GOT3 (cell line): ENCODE measurements around the gene SCN10A.

Source experiments
- DNase-seq: peaks from one replicate; lab custom pipeline; 2025; ENCODE audit warnings: mixed read lengths; lab: John Stamatoyannopoulos, UW

SCN10A gene

DNA sequence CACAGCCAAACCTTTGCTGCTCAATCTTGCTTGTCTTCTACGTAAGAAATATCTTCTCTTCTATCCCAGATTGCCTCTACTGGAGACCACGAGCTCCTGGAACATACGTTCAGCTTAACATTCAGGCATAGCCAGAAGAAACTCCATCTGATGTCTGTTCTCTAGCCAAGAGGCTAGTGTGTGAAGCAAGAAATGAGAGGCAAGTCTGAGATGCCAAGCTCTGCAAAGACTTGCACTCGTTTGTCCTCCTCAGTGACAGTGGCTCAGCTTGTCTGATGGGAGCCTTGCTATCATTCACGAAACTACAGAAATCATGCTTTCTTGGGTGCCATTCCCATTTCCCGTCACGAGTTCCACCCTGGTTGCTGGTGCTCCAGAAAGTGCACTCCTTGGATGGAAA, at the start of gene SCN10A:
Gene SCN10A, minus strand, starts transcription at position 192 of the 400 bp plus-strand sequence. CDS start 22,207 bp downstream, outside the sequence.
- DNase-seq, result no peak

DNA sequence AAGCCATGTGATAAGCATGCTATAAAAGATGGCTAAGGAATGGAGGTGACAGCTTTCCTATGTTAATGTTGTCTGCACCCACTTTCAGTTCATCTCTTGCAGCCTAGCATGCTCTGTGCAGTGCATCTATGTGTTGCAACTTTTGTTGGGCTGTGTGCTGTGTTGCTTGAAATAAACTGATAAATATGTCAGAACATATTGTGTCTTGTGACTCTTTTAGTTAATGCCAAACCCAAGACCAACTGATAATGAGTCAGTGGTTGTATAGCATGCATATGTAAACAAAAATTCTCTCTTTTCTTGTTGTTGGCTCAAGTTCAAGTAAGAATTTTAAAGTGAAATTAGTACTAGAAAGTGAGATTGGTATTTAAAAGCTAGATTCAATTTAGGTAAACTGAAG, 37.0 kb upstream of the SCN10A start:
- no peak for DNase-seq

GRCh38 chr3:38843898-38844297, 27.9 kb upstream of the SCN10A start:
- DNase-seq, result no peak

- DNase-seq, result no peak
Observed at GRCh38 chr3:38842266-38842965, 26.4 kb upstream of the SCN10A start.

GRCh38 chr3:38840987-38841386, 25.0 kb upstream of the SCN10A start:
- no peak for DNase-seq

- no peak for DNase-seq
Observed at GRCh38 chr3:38837358-38837757, 21.3 kb upstream of the SCN10A start.

DNA sequence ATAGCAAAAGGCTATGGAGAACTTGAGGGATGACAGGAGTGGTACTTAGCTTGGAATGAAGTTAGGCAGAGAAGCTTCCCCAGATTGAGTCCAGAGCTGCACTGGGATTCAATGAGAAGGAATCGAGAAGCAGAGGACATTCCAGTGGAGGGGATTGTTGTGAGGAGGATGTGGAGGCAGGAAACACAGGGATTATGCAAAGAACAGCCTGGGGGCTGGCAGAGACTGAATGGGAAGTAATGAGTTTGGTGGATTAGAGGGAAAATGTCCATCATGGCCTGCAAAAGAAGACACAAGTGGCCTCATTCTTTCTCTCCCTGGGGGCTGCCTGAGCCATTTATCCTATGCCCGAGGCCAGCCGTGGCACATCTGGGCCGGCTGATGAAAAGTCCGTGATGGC, 20.5 kb upstream of the SCN10A start:
- no peak for DNase-seq

DNA sequence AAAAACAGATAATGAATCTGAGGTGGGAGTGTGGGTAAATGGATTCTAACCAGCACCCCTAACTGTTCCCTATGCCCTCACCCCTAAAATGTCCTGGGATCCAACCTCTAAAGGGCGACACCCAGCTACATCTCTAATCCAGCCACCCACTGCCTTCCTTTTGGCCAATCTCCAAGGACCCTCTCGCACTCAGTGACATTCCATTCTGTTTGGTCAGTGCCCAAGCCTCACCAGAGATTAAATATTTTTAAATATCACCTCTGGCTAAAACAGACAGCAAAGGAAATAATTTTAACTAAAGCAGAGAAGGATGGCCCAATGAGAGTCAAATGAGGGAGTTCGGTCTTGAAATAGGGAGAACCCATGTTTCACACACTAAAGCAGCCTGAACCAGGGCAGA, 19.9 kb upstream of the SCN10A start:
- DNase-seq, result no peak

- no peak for DNase-seq
Observed at GRCh38 chr3:38834717-38835116, 18.7 kb upstream of the SCN10A start.

- peak; percentile 42 for DNase-seq
Observed at GRCh38 chr3:38834110-38834509, 18.1 kb upstream of the SCN10A start.

DNA sequence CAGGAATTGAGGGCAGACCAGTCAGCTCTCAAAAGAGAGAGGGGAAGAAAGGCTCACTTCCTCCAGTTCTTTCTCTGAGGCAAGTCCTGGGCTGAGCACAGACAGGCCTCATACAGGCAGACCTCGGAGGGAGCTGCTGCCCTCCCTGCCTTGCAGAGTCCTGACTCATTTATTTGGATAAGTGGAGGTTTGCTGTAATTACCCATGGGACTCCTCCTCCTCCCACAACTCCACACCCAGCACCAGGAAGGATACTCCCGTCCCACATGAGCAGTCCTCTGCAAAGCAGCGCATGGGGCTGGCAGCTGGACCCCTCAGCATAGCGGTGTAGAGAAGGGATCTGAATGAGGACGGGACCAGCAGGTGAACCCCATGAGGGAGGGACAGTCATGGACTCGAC, 13.4 kb upstream of the SCN10A start:
- peak; percentile 35 for DNase-seq

GRCh38 chr3:38828681-38829080, 12.7 kb upstream of the SCN10A start:
- no peak for DNase-seq

DNA sequence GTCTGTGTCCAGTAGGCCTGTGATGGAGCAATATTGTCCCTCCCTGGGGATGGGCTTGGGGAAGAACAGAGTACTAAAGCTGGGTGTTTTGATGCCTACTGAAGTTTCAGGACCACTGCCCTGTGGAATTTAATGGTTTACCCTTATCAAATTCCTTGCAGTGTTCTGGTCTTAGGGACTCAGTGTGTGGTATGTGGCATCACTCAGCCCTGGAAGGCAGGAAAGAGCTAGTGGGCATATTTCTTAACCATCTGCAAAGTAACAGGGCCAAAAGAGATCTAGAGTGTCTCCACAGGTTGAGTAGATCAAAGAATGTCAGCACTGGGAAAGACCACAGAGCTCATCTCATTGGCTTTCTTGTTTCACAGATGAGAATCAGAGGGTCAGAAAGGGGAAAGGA, 11.8 kb upstream of the SCN10A start:
- no peak for DNase-seq

- DNase-seq, result no peak
Observed at GRCh38 chr3:38826001-38826400, 10.0 kb upstream of the SCN10A start.

DNA sequence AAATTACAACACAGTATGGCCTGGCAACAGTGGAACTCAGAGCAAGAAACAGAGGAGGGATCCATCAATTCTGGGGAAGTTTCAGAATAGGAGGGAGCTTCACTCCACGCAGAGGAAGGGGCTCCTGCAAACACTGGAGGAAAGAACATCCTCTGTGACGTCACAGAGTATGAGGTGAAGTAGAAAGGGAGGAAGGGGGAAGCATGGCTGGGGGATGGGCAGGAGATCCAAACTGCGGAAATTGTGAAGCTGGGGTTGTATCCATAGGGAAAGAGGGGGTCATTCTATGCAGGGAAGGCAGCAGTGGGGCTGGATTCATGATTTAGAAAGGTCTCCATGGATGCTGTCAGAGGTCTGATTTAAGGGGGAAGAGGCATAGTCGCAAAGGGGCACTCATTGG, 8.3 kb upstream of the SCN10A start:
- DNase-seq, result no peak

DNA sequence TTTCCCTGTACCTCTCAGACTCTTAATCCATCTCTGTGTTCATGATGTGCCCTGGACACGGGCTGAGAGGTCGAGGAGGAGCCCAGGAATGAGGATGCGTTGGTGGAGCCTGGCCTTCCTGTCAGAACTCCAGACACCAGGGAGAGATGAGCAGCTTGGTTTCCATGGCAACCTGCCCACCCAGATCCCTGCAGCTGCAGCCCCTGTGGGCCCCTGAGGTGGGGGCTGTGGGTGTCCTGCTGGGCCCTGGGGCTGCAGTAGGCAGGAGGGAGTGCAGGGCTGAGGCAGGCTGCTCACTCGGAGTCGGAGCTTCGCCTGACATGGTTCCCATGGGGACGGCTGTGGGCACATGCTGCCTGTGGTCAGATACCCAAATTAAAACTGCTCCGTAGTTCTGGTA, 7.7 kb upstream of the SCN10A start:
- no peak for DNase-seq

- no peak for DNase-seq
Observed at GRCh38 chr3:38823186-38823585, 7.2 kb upstream of the SCN10A start.

GRCh38 chr3:38811822-38812221, 4.2 kb downstream of the SCN10A start:
- no peak for DNase-seq

- DNase-seq, result no peak
Observed at GRCh38 chr3:38805765-38806386, 10.1 kb downstream of the SCN10A start.

GRCh38 chr3:38805004-38805403, 11.0 kb downstream of the SCN10A start:
- no peak for DNase-seq

GRCh38 chr3:38800511-38800910, 15.5 kb downstream of the SCN10A start:
- DNase-seq, result no peak

DNA sequence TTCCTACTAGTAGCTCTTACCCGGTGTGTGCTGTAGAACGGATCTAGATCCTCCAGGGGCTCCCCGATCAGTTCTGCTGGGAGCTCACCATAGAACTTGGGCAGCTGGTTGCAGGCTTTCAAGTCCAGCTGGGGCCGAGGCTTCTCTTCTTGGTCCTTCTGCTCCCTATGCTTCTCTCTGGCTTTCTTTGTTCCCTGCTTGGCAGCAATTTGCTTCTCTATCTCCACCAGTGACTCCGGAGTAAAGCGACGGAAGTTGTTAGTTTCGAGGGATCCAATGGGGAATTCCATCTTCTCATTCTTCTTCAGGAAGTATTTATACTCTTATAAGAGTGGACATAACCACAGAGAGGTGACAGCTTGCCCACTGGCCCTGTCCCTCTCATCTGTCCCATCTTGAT, 22.3 kb downstream of the SCN10A start:
- DNase-seq, result no peak

GRCh38 chr3:38792983-38793382, 23.0 kb downstream of the SCN10A start:
- DNase-seq, result no peak

DNA sequence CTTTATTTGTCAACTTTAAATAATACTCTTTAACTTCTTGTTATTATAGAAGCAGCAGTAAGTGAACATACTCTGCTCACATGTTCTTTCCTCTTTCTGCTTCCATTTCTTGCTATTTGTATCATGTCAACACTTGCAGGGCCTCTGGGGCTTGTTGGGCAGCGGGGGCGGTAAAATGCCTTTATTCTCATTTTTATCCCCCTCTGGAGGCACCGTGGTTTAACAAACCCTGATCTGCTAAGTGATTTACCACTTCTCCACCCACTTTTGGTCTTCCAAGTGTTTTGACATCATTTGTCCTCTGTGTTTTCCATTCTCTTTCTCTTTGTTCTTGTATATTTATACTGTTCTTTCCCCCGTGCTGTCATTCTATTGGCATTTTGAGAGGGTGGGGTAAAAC, 33.9 kb downstream of the SCN10A start:
- no peak for DNase-seq
